Mesothelial cell of epicardium (in vitro differentiated cells): Measurements from ENCODE around the gene DTNA. TPM values are rescaled to one million over a fixed set of nuclear protein-coding genes. Genes with fewer than 3 reads are reported as not detected.
A peak's percentile ranks its signal among the peaks of the same experiment; 100 is the strongest.

Experiments
- DNase-seq, 2 experiments: peaks; one replicate each; pipeline ENCODE4 v3.0.0; 2021; ENCODE audit warnings: low spot score in 2 of 2; ENCODE audit not compliant: unreplicated experiment in 2 of 2
- H3K27ac Mint-ChIP-seq: 2 replicates; pipeline ENCODE4 v1.8.0; 2021; ENCODE audit warnings: mixed read lengths
- H3K27me3 Mint-ChIP-seq: 2 replicates; pipeline ENCODE4 v1.8.0; 2021; ENCODE audit warnings: low read depth, mixed read lengths
- H3K36me3 Mint-ChIP-seq: 2 replicates; pipeline ENCODE4 v1.8.0; 2021; ENCODE audit warnings: mixed read lengths
- H3K4me1 Mint-ChIP-seq: 2 replicates; pipeline ENCODE4 v1.8.0; 2021; ENCODE audit warnings: mixed read lengths
- H3K4me3 Mint-ChIP-seq: 2 replicates; pipeline ENCODE4 v1.8.0; 2021; ENCODE audit warnings: mild to moderate bottlenecking, moderate library complexity, mixed read lengths
- H3K9me3 Mint-ChIP-seq: 2 replicates; pipeline ENCODE4 v1.8.0; 2021; ENCODE audit warnings: mixed read lengths
- total RNA-seq: library from RNA; stranded (reverse); gene quantifications from 3 replicates; pipeline ENCODE4 v1.2.1, GENCODE V29; 2021
- TF ChIP-seq, protein P1 (sequence below): fragments of 200-600 bp; sonication (generic); IDR thresholded peaks from one replicate; pipeline ENCODE4 v1.5.0; 2021; ENCODE audit warnings: antibody characterized with exemption; ENCODE audit not compliant: unreplicated experiment

DTNA gene
- total RNA-seq, 1 donor from 2014 or later, result 10.1 TPM

DNA sequence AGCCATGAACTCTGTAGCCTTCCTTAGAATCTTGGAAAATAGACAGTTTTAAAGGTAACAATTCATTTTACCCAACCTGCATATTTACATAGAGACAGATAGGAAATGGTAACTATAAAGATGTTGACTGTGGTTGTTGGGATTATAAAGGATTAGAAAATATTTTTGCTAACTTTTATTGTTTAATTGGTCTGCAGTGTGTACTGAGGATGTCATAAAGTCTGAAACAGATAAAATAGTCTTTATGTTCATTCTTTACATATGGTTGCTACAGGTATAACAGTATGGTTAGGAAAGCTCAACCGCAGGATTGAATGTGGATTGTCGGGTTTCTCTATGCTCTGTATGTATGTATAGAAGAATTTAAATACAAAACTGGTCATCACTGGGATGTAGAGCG is 7.3 kb upstream of the DTNA start:
- Mint-ChIP-seq H3K4me3 (no peak overlapping the region), H3K36me3 (peaks cover 2% of the 10 kb centered on the region), H3K27me3 (no peaks in the 10 kb centered on the region), H3K9me3 (peaks cover 9% of the 10 kb centered on the region), H3K27ac (no peak overlapping the region), H3K4me1 (peaks cover 10% of the 10 kb centered on the region)
- no peak for DNase-seq
- TF ChIP-seq, protein P1, sequence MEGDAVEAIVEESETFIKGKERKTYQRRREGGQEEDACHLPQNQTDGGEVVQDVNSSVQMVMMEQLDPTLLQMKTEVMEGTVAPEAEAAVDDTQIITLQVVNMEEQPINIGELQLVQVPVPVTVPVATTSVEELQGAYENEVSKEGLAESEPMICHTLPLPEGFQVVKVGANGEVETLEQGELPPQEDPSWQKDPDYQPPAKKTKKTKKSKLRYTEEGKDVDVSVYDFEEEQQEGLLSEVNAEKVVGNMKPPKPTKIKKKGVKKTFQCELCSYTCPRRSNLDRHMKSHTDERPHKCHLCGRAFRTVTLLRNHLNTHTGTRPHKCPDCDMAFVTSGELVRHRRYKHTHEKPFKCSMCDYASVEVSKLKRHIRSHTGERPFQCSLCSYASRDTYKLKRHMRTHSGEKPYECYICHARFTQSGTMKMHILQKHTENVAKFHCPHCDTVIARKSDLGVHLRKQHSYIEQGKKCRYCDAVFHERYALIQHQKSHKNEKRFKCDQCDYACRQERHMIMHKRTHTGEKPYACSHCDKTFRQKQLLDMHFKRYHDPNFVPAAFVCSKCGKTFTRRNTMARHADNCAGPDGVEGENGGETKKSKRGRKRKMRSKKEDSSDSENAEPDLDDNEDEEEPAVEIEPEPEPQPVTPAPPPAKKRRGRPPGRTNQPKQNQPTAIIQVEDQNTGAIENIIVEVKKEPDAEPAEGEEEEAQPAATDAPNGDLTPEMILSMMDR, result no peak

DNA sequence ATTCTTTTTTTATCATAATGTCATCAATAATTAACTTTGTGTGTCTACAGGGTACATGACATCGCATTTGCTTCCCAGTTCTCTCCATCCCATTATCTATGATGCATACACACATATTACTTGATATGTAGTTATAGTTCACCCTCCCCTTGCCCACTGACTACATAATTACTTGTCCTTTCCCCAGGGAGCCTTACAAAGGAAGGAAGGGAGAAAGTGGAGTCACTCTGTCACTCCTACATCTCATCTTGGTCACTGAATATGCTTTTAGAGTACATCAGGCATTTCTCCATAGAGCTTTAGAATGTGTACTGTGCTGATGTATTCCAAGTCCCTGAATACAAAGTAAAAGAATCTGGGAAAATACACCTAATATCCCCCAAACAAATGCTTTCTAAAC is 6.0 kb upstream of the DTNA start:
- H3K36me3 Mint-ChIP-seq, result no peaks in the 10 kb centered on the region
- H3K4me1 Mint-ChIP-seq, result peaks cover 21% of the 10 kb centered on the region
- H3K27me3 Mint-ChIP-seq, result no peaks in the 10 kb centered on the region
- TF ChIP-seq, protein P1, result no peak
- DNase-seq, result no peak
- no peaks in the 10 kb centered on the region for H3K9me3 Mint-ChIP-seq
- H3K27ac Mint-ChIP-seq, result no peak overlapping the region
- no peak overlapping the region for H3K4me3 Mint-ChIP-seq

GRCh38 chr18:34704823-34705222 is 5.3 kb upstream of the DTNA start:
- no peaks in the 10 kb centered on the region for H3K9me3 Mint-ChIP-seq
- no peak overlapping the region for H3K27ac Mint-ChIP-seq
- no peak overlapping the region for H3K4me3 Mint-ChIP-seq
- TF ChIP-seq, protein P1, result no peak
- no peak for DNase-seq
- no peaks in the 10 kb centered on the region for H3K36me3 Mint-ChIP-seq
- H3K4me1 Mint-ChIP-seq, result peaks cover 26% of the 10 kb centered on the region
- no peaks in the 10 kb centered on the region for H3K27me3 Mint-ChIP-seq

GRCh38 chr18:34707670-34708069 is 2.4 kb upstream of the DTNA start:
- no peak overlapping the region for H3K4me3 Mint-ChIP-seq
- DNase-seq, result peak in 1 of 2 experiments; percentile 47
- H3K27ac Mint-ChIP-seq, result peak overlapping the region; percentile 58
- peaks cover 45% of the 10 kb centered on the region for H3K4me1 Mint-ChIP-seq
- H3K27me3 Mint-ChIP-seq, result no peaks in the 10 kb centered on the region
- H3K9me3 Mint-ChIP-seq, result no peaks in the 10 kb centered on the region
- TF ChIP-seq, protein P1, result no peak
- no peaks in the 10 kb centered on the region for H3K36me3 Mint-ChIP-seq

GRCh38 chr18:34709104-34709503 is 994 bp upstream of the DTNA start:
- peak overlapping the region; percentile 49 for H3K27ac Mint-ChIP-seq
- H3K4me3 Mint-ChIP-seq, result no peak overlapping the region
- no peaks in the 10 kb centered on the region for H3K36me3 Mint-ChIP-seq
- H3K27me3 Mint-ChIP-seq, result no peaks in the 10 kb centered on the region
- peaks cover 45% of the 10 kb centered on the region for H3K4me1 Mint-ChIP-seq
- DNase-seq, result no peak
- TF ChIP-seq, protein P1, result no peak
- H3K9me3 Mint-ChIP-seq, result no peaks in the 10 kb centered on the region

DNA sequence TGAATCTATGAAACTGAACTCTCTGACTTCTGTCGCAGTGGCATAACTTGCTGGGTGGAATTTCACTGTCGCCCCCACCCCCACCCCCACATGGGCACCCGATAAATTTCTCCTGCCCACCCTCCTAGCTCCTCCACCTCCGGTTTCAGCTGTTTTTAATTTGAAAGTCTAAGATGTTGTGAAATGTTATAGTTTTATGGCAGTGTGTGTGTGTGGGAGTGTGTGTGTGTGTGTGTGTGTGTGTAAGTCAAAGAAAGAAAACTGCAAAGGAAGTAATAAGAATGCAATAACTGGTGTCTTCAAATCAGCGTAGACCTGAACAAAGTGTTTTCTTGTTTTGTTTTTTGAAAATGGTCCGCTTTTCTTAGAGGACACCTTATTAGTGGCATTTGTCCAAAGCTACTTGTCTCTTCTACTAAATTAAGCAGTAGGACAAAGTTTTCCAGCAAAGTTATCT is 388 bp downstream of the DTNA start:
- DNase-seq, result no peak
- Mint-ChIP-seq H3K4me3 (peak overlapping the region; percentile 48), H3K4me1 (peaks cover 43% of the 10 kb centered on the region), H3K9me3 (no peaks in the 10 kb centered on the region), H3K36me3 (no peaks in the 10 kb centered on the region), H3K27me3 (no peaks in the 10 kb centered on the region), H3K27ac (peak overlapping the region; percentile 87)
- TF ChIP-seq, protein P1, result no peak
